Measurements from ENCODE around the gene NACAD.

The NACAD gene

GRCh38 chr7:45065031-45065995 lies 23.5 kb downstream of the NACAD start:
- DNase-seq (ENCODE audit: low read depth in 1 of 2, low spot score in 1 of 2), result no peak
- TF ChIP-seq JUND (IDR thresholded peaks at IDR 0.05; ENCODE audit: low read depth), result no peak
- in situ Hi-C loops (cut with HindIII; ENCODE audit: low pct_unique_long_range_greater_than_20kb, low sequenced_read_pairs), result no loop called here

- in situ Hi-C loops (cut with HindIII; ENCODE audit: low pct_unique_long_range_greater_than_20kb, low sequenced_read_pairs), result no loop called here
- no peak for DNase-seq (ENCODE audit: low read depth in 1 of 2, low spot score in 1 of 2)
- TF ChIP-seq JUND (IDR thresholded peaks at IDR 0.05; ENCODE audit: low read depth), result no peak
These were observed 24.6 kb downstream of the NACAD start for GRCh38 chr7:45064047-45064725.

DNA sequence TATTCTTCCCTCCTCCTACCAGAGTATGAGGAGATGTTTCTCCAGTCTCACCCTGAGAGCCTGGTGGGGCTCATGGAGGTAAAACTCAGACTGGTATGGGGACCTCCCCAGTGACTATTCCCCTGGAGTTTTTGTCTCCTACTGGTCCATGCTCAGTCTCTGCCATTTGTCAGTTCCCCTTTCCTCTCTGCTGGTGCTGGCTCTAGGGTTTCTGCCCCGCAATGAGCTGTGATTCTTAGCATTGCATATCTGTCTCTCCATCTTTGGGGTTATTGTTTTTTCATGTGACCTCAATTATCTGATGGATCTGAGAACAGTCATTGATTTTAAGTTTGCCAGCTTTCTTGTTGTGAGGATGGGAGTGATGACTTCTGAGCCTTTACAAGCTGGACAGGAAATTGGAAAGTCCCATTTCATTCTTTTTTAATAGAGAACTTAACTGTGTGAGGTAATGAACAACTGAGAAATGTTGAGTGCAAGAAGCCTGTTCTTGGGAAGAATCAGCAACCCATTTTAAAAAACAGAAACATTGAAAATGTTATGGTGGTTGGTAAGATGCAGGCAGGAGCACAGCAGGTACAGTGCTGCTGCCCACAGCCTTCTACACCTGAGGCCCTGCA lies 26.9 kb downstream of the NACAD start:
- no peak for DNase-seq (ENCODE audit: low read depth in 1 of 2, low spot score in 1 of 2)
- TF ChIP-seq JUND (IDR thresholded peaks at IDR 0.05; ENCODE audit: low read depth), result no peak
- in situ Hi-C loops (cut with HindIII; ENCODE audit: low pct_unique_long_range_greater_than_20kb, low sequenced_read_pairs), result no loop called here

DNA sequence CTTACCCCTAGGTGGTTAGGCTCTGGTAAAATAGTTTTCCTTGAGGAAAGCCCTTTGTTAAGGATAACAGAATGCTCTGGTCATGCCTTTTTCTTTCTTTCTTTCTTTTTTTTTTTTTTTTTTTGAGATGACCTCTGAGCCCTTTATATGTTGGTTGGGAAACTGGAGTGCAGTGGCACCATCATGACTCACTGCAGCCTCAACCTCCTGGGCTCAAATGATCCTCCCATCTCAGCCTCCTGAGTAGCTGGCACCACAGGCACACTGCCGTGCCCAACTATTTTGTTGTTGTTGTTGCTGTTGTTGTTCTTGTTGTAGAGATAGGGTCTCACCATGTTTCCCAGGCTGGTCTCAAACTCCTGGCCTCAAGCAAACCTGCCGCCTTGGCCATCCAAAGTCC lies 27.4 kb downstream of the NACAD start:
- in situ Hi-C loops (cut with HindIII; ENCODE audit: low pct_unique_long_range_greater_than_20kb, low sequenced_read_pairs), result no loop called here
- TF ChIP-seq JUND (IDR thresholded peaks at IDR 0.05; ENCODE audit: low read depth), result no peak
- DNase-seq (ENCODE audit: low read depth in 1 of 2, low spot score in 1 of 2), result no peak

GRCh38 chr7:45060295-45060694 lies 28.5 kb downstream of the NACAD start:
- TF ChIP-seq JUND (IDR thresholded peaks at IDR 0.05; ENCODE audit: low read depth), result no peak
- in situ Hi-C loops (cut with HindIII; ENCODE audit: low pct_unique_long_range_greater_than_20kb, low sequenced_read_pairs), result no loop called here
- DNase-seq (ENCODE audit: low read depth in 1 of 2, low spot score in 1 of 2), result no peak

DNA sequence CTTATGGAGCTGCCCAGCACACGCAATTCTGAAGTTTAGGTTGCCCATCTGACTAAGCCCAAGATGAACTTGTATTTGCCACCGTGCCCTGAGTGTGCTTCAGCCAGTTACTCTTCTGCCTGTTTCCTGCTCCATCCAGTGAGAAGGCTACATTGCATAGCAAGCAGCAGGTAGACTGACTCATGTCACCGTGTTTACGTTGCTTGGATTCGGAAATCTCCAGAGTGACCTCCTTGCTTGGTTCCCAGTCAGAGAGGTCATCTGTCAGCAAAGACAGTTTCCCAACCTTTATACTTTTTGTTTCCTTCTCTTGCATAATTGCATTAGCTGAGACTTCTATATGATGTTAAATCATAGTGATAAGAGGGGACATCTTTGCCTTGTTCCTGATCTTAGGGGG lies 30.9 kb downstream of the NACAD start:
- DNase-seq (ENCODE audit: low read depth in 1 of 2, low spot score in 1 of 2), result no peak
- in situ Hi-C loops (cut with HindIII; ENCODE audit: low pct_unique_long_range_greater_than_20kb, low sequenced_read_pairs), result no loop called here
- TF ChIP-seq JUND (IDR thresholded peaks at IDR 0.05; ENCODE audit: low read depth), result no peak

DNA sequence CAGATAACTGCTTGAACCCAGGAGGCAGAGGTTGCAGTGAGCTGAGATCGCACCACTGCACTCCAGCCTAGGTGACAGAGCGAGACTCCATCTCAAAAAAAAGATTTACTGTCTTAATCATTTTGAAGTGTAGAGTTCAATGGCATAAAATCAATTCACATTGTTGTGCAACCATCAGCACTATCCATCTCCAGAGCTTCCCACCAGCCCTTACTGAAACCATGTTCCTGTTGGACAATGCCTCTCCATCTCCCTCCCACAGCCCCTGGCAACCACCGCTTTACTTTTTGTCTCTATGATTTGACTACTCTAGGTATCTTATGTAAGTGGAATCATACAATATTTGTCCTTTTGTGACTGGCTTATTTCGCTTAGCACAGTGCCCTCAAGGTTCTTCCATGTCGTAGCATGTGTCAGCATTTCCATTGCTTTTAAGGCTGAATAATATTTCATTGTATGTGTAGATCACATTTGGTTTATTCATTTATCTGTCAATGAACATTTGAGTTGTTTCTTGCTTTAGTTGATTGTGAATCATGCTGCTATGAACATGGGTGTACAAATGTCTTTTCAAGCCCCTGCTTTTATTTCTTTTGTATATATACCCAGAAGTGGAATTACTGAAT lies 33.1 kb downstream of the NACAD start:
- no peak for TF ChIP-seq JUND (IDR thresholded peaks at IDR 0.05; ENCODE audit: low read depth)
- in situ Hi-C loops (cut with HindIII; ENCODE audit: low pct_unique_long_range_greater_than_20kb, low sequenced_read_pairs), result no loop called here
- no peak for DNase-seq (ENCODE audit: low read depth in 1 of 2, low spot score in 1 of 2)

DNA sequence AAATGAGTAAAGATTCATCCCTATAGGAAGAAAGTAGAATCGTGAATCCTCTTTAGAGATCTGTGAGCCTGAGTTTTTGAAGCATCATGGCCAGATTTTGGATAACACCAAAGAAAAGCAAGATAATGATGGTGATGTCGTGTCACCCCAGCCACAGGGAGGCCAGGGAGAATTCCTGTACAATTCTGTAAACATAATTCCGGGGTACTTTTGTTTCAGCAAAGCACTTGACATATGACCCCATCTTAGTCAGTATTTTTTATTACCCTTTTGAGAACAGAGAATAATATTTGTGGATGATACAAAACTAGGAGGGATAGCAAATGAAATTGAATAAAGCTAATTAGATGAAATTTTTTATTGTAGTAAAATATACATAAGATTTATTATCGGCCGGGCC lies 33.8 kb downstream of the NACAD start:
- TF ChIP-seq JUND (IDR thresholded peaks at IDR 0.05; ENCODE audit: low read depth), result no peak
- in situ Hi-C loops (cut with HindIII; ENCODE audit: low pct_unique_long_range_greater_than_20kb, low sequenced_read_pairs), result no loop called here
- DNase-seq (ENCODE audit: low read depth in 1 of 2, low spot score in 1 of 2), result no peak

GRCh38 chr7:45054442-45054841 lies 34.3 kb downstream of the NACAD start:
- TF ChIP-seq JUND (IDR thresholded peaks at IDR 0.05; ENCODE audit: low read depth), result no peak
- DNase-seq (ENCODE audit: low read depth in 1 of 2, low spot score in 1 of 2), result no peak
- in situ Hi-C loops (cut with HindIII; ENCODE audit: low pct_unique_long_range_greater_than_20kb, low sequenced_read_pairs), result no loop called here

DNA sequence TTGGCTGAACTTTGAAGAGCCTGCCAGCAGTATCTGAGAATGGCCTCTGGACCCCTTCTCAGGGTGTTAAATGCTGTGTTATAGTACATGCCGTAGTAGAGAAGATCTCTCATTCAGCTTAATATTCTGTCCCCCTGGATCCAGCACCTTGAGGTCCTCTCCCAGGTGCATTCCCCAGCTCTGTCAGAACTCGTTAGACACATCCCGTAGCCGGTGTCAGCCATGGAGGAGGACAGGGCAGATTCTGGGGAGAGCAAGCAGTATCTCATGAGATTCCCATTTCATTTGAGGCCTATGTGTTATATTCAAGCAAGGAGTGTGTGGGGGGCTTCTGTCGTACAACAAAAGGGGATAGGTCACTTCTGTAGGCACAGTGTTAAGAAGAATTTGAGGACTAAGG lies 34.8 kb downstream of the NACAD start:
- in situ Hi-C loops (cut with HindIII; ENCODE audit: low pct_unique_long_range_greater_than_20kb, low sequenced_read_pairs), result no loop called here
- DNase-seq (ENCODE audit: low read depth in 1 of 2, low spot score in 1 of 2), result no peak
- no peak for TF ChIP-seq JUND (IDR thresholded peaks at IDR 0.05; ENCODE audit: low read depth)

DNA sequence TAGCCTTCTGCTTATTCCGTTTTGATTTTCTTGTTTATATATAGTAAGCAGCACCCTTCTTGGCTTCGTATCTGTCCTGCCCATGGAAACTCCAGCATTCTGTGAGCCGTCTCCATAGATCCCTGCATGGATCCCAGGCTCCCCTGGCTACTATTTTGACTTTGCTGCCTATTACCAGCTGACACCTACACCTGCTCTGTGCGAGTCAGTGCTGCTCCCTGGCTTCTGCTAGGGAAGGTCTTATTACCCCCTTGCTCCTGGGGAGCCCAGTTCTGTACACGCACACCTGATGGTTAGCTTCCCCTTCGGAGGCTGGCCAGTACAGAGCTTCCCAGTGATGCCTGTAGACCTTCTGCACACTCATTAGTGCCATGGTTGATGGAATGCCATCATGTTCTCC lies 35.4 kb downstream of the NACAD start:
- DNase-seq (ENCODE audit: low read depth in 1 of 2, low spot score in 1 of 2), result no peak
- no peak for TF ChIP-seq JUND (IDR thresholded peaks at IDR 0.05; ENCODE audit: low read depth)
- in situ Hi-C loops (cut with HindIII; ENCODE audit: low pct_unique_long_range_greater_than_20kb, low sequenced_read_pairs), result no loop called here

GRCh38 chr7:45052011-45052410 lies 36.8 kb downstream of the NACAD start:
- in situ Hi-C loops (cut with HindIII; ENCODE audit: low pct_unique_long_range_greater_than_20kb, low sequenced_read_pairs), result no loop called here
- no peak for DNase-seq (ENCODE audit: low read depth in 1 of 2, low spot score in 1 of 2)
- no peak for TF ChIP-seq JUND (IDR thresholded peaks at IDR 0.05; ENCODE audit: low read depth)
